PFSK-1 (cell line): ENCODE results near the gene PHAF1.

Experiments used
- FOXP2 ChIP-seq: optimal IDR thresholded peaks from 2 replicates; pipeline ENCODE3; 2011; ENCODE audit warnings: borderline replicate concordance, control low read depth, inconsistent platforms; ENCODE audit not compliant: insufficient read depth; ENCODE audit errors: extremely low read length, extremely low read depth
- POLR2AphosphoS5 ChIP-seq: IDR thresholded peaks from 2 replicates; pipeline ENCODE4 v1.6.1; 2012; ENCODE audit warnings: low read depth, mild to moderate bottlenecking, control low read depth, low read length, moderate library complexity
- SIN3A ChIP-seq: IDR thresholded peaks from 2 replicates; pipeline ENCODE4 v1.6.1; 2012; ENCODE audit warnings: mild to moderate bottlenecking, low read length, moderate library complexity, borderline replicate concordance; ENCODE audit not compliant: insufficient read depth
- TAF1 ChIP-seq: IDR thresholded peaks from 2 replicates; pipeline ENCODE4 v1.6.1; 2012; ENCODE audit warnings: low read length, control low read depth, borderline replicate concordance; ENCODE audit not compliant: insufficient read depth
- TF ChIP-seq, protein P1 (sequence below), 2 experiments: IDR thresholded peaks; 2 replicates each; pipeline versions ENCODE4 v1.6.1 to v1.8.0; 2011 to 2012; ENCODE audit warnings: low read depth in 2 of 2, low read length in 2 of 2, control low read depth in 1 of 2, inconsistent platforms in 1 of 2, mild to moderate bottlenecking in 1 of 2, moderate library complexity in 1 of 2; ENCODE audit not compliant: insufficient read depth in 1 of 2

Gene PHAF1

GRCh38 chr16:67163164-67163998, 53.6 kb downstream of the PHAF1 start:
- TF ChIP-seq, protein P1, sequence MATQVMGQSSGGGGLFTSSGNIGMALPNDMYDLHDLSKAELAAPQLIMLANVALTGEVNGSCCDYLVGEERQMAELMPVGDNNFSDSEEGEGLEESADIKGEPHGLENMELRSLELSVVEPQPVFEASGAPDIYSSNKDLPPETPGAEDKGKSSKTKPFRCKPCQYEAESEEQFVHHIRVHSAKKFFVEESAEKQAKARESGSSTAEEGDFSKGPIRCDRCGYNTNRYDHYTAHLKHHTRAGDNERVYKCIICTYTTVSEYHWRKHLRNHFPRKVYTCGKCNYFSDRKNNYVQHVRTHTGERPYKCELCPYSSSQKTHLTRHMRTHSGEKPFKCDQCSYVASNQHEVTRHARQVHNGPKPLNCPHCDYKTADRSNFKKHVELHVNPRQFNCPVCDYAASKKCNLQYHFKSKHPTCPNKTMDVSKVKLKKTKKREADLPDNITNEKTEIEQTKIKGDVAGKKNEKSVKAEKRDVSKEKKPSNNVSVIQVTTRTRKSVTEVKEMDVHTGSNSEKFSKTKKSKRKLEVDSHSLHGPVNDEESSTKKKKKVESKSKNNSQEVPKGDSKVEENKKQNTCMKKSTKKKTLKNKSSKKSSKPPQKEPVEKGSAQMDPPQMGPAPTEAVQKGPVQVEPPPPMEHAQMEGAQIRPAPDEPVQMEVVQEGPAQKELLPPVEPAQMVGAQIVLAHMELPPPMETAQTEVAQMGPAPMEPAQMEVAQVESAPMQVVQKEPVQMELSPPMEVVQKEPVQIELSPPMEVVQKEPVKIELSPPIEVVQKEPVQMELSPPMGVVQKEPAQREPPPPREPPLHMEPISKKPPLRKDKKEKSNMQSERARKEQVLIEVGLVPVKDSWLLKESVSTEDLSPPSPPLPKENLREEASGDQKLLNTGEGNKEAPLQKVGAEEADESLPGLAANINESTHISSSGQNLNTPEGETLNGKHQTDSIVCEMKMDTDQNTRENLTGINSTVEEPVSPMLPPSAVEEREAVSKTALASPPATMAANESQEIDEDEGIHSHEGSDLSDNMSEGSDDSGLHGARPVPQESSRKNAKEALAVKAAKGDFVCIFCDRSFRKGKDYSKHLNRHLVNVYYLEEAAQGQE (IDR thresholded peaks at IDR 0.05; ENCODE audit: insufficient read depth in 1 of 2, low read depth in 2 of 2, low read length in 2 of 2), result no peak
- TF ChIP-seq TAF1, result no peak
- no peak for TF ChIP-seq POLR2AphosphoS5
- TF ChIP-seq SIN3A, result no peak
- TF ChIP-seq FOXP2, result no peak

DNA sequence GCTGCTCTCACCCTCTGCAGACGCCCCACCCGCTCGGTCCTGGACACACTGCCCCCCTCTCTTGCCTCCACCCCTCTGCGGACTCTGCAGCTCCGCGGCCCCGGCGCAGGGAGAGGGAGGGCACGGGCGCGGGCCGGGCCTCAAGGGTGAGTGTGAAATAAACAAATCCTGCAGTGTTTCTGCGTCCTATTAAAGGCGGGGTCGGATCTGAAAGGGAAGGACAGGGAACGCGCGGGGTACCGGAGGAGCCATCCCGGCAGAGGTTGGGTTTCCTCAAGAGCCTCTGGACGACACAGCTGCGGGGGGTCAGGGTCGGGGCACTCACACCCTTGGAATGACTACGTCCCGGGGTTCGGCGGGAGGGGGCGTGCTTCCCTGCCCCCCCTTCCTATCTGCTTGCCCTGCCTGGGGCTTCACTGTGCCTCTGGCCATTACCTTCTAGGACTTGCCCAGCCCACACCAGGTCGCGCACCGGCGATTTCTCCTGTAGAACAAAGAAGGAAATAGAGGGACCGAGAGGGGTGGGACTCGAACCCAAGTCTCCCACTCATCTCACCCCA, 54.3 kb downstream of the PHAF1 start:
- TF ChIP-seq POLR2AphosphoS5 (no peak), FOXP2 (no peak), TAF1 (no peak), SIN3A (no peak)
- TF ChIP-seq, protein P1 (IDR thresholded peaks at IDR 0.05; ENCODE audit: insufficient read depth in 1 of 2, low read depth in 2 of 2, low read length in 2 of 2), result no peak

DNA sequence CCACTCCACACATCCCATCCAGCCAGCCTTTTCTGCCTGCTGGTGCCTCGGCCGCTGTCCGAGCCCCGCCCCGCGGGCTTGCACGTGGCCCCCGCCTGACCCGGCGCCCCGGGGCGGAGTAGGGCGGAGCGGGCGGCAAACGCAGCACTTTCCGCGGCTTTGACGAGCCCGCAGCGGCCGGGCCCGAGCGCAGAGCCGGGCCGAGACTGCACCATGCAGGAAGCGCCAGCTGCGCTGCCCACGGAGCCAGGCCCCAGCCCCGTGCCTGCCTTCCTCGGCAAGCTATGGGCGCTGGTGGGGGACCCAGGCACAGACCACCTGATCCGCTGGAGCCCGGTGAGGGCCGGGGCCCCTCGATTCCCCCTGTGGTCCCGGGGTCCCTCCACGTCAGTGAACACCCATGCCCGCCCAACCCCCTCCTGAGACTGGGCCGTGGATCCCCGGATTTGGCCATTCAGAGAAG, 54.9 kb downstream of the PHAF1 start, which contains the start of gene HSF4:
HSF4 (plus strand) TSS at position 147 of the 463 bp plus-strand sequence; CDS start at position 214, 67 bp downstream.
- TF ChIP-seq, protein P1 (IDR thresholded peaks at IDR 0.05; ENCODE audit: insufficient read depth in 1 of 2, low read depth in 2 of 2, low read length in 2 of 2), result no peak
- TF ChIP-seq POLR2AphosphoS5 (no peak), SIN3A (no peak), FOXP2 (no peak), TAF1 (no peak)

DNA sequence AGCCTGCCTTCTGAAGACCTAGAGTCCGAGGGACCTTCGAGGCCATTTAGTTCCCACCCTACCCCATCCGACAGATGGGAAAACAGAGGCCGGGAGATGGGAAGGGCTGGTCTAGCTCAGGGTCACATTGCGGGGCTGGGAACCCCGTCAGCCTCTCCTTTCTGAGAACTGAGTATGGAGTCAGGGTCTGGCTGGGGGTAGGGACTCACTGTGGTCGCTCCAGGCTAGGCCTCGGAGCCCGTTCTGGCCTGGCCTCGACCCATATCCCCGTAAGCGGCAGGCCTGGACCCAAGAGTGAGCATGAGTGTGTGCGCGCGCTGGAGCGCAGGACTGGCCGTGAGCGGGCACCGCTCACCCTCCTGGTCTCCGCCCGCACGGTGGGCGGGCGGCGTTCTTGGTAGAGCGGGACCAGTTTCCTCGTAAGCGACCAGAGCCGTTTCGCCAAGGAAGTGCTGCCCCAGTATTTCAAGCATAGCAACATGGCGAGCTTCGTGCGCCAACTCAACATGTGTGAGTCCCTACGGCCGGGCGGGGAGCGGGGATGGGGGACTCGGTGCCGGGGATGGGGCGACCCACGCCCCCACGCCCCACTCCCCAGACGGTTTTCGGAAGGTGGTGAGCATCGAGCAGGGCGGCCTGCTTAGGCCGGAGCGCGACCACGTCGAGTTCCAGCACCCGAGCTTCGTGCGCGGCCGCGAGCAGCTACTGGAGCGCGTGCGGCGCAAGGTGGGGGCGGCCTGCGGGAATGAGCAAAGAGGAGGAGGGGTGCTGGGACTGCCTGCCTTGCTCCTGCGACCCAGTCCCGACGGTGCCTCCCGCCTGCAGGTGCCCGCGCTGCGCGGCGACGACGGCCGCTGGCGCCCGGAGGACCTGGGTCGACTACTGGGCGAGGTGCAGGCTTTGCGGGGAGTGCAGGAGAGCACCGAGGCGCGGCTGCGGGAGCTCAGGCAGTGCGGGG, 55.7 kb downstream of the PHAF1 start:
- no peak for TF ChIP-seq FOXP2
- TF ChIP-seq TAF1, result no peak
- no peak for TF ChIP-seq POLR2AphosphoS5
- TF ChIP-seq, protein P1 (IDR thresholded peaks at IDR 0.05; ENCODE audit: insufficient read depth in 1 of 2, low read depth in 2 of 2, low read length in 2 of 2), result no peak
- no peak for TF ChIP-seq SIN3A
